Kidney tubule cell (primary cell): ENCODE measurements around the gene CCDC27.
"Not testable (repeated sequence)": the region's sequence is repeated elsewhere in the genome, so short reads cannot be mapped to it uniquely, and the experiment has no call there.

ENCODE experiments used
- DNase-seq: peaks from one replicate; pipeline ENCODE4 v3.0.0-alpha.2; 2018; ENCODE audit warnings: low spot score

The CCDC27 gene

GRCh38 chr1:3736708-3737107, 15.5 kb upstream of the CCDC27 start:
- no peak for DNase-seq

- DNase-seq, result no peak
Observed at GRCh38 chr1:3738943-3739342, 13.3 kb upstream of the CCDC27 start.

DNA sequence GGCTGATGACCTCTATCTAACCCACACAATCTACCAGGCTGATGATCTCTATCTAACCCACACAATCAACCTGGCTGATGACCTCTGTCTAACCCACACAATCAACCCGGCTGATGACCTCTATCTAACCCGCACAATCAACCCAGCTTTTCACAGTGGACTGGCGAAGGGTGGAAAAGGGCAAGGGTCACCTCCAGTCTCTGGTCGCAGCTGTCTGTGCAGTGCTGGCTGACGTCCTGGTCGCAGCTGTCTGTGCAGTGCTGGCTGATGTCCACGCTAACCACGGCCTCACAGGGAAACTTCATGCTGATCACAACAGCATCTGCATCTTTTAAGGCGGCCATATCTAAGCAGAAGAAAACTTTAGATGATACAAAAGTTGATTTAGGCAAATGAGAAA, 12.2 kb upstream of the CCDC27 start:
- no peak for DNase-seq

DNA sequence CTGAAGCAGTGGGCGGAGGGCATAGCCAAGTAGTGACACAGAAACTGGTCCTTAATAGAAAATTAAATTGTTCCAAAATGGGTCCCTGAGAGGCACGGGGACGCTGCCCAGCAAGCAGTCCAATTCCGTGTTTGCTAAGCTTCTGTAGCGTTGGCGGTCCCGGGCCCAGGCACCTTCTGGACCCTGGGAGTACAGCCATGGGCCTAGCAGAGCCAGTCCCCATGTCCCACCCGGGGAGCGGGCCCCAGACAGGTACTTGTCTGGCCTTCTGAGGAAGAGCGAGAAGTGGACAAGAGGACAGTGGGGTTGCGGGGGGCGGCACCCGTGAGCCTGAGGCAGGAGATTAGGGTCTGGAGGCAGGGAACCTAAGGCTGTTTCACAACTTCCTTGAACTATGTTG, 11.5 kb upstream of the CCDC27 start:
- DNase-seq, result no peak

DNA sequence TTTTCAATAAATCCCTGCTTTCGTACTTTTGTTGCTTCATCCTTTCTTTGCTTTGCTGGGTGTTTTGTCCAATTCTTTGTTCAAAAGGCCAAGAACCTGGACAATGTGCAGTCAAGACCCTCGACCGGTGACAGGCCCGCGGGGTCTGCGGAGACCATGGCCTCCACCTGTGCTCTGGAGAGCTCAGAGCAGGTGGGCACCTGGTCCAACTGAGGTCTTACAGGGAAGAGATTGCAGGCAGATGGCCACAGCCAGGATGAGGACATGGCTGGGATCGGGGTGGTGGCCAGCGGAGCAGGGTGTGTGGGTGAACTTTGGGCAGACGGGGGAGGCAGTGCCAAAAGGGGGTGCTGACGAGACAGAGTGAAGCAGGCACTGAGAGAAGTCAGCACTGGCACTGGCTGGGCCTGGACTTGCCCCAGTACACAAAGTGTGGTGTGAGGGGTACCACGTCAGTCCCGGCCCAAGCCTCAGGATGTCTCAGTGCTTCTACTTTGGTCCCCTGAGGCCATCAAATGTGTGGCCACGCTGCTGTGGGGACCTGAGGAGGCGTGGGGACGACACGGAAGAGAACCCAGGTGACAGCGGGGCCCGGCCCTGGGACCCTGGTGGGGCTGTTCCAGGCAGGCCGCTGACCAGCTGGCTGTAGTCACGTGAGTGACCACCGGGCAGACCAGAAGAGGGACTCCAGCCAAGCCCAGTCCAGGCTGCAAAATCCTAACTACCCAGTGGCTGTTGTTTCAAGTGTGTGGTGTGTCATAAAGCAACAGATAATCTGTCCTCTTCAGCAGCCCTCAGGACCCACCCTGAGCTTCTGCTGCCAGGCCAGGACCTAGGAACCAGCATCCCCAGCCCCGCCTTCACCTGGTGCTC, 10.4 kb upstream of the CCDC27 start:
- DNase-seq, result no peak

DNA sequence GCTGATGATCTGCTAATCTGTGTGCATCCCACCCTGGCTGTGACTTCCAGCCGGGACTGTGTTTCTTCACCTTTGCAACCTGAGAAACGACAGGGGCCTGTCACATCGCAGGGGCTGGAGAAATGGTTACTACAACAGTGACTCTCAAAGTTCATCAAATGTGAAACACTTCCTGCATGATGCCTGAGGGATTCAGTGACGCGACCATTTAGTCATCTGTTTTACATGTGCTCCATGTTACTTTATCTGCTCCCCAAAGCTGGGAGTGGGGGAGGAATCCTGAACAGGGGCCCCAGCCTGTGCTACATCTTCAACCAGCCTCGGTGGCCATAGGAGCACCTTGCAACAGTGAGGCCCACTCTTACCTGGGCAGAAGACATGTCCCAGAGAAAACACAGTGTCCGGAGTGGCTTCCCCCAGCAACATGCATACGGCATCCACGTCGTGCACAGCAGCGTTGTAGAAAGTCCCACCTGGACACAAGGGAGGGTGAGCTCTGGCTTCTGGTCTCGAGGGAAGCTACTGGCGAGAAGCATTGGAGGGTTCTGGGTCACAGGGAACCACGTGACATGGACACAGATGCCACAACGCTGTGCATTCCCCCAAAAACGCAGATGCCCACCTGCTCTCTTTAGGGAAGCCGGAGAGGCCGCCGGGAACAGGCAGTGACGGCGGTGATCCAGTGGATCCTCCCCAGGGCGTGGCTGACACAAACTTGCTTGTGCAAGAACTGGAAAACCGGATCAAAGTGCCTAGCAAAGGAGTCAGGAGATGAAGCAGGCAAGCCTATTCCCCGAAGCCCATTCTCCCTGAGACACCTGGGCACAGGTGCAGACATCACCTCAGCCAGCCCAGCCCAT, 9.6 kb upstream of the CCDC27 start:
- DNase-seq, result no peak

DNA sequence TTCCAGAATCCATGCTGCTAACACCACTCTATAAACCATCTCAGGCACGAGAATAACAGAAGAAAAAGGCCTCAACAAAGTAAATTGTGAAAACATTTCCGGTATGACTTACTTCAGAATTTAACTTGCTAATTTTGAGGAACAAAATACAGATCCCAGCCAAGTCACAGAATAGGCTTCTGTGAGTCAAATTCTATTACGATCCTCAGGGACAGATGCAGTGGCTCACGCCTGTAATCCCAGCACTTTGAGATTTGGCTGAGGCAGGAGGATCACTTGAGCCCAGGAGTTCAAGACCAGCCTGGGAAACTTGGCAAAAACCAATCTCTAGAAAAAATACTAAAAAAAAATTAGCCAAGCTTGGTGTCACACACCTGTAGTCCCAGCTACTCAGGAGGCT, 8.8 kb upstream of the CCDC27 start:
- no peak for DNase-seq

DNA sequence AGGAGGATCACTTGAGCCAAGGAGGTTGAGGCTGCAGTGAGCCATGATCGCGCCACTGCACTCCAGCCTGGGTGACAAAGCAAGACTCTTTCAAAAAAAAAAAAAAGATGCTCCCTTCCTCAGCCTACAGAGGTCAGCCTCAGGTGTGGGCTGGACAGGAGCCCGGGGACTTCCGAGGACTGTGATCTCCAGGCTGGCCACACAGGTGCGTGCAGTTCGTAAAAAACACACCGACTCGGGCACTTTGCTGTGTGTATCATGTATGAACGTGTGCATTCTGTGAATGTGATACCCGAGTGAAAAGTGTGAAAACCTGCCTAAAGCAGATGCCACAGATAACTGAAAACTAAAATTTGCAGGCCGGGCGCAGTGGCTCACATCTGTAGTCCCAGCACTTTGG, 8.4 kb upstream of the CCDC27 start:
- no peak for DNase-seq

DNA sequence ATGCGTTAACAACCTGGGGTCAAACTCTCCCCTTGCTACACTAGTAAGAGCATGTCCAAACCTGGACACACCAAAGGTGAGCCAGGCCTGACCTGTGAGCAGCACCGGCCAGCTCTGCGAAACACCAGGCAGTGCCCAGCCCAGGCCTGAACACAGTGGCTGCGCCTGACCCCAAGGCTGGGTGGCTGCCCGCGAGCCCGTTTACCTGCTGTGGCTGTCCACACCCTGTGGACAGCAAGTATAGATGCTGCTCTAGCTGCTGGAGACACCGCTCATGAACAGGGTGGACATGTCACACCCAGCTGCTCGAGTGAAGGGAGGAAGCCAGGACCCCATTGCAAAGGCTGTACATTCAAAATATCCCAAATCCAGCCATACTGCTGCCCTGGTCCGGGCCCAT, 7.6 kb upstream of the CCDC27 start:
- no peak for DNase-seq

- DNase-seq, result no peak
Observed at GRCh38 chr1:3745071-3745470, 7.2 kb upstream of the CCDC27 start.

GRCh38 chr1:3745590-3746381, 6.5 kb upstream of the CCDC27 start:
- no peak for DNase-seq

GRCh38 chr1:3746389-3746829, 5.8 kb upstream of the CCDC27 start:
- no peak for DNase-seq

DNA sequence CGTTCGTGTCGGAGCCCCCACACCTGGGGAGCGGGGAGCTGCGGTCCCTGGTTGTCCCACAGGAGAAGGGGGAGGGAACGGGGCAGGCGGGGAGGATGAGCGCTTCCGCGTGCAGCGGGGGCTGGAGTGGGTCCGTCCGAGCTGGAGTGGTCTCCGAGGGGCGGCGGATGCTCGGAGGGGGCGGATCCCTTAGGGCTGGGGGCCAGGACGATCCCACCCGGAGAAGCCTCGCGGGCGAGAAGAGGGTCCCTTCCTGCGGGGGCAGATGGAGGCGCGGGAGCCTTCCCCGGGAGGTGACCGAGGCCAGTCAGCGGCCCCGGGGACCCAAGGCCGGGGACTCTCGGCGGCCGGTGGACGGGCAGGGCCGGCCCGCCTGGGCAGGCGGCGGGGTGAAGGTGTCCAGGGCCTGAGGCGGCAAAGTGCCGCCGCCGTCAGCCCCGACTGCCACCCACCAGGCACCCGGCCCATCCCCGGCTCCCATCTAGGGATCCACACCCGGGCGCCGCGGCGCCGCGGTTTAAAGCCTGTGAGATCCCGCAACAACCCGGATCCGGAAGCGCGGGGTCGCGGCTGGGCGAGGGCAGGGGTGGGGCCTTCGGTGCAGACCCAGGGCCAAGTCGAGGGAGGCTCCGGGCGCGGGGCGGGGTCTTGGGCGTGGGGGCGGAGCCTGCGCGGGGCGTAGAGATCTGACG, 5.3 kb upstream of the CCDC27 start:
- DNase-seq, result peak; percentile 82

GRCh38 chr1:3747522-3747848, 4.8 kb upstream of the CCDC27 start:
- DNase-seq, result no peak

DNA sequence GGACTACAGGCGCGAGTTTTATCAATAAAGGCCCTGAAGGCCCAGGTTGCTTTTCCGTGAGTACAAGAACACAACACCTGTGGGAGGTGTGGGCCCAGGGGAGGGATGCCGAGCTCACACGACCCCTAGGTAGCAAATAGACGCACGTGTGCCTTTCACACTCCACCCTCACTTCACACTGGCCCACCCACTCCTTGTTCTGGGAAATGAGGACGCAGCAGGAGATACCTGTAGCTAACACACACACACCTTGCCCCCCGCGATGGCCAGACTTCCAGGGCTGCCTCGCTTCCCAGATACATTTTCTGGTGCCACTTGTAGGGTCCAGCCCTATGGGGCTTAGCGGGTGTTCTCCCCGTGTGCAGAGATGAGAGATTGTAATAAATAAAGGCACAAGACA, 4.3 kb upstream of the CCDC27 start:
- DNase-seq, result no peak

DNA sequence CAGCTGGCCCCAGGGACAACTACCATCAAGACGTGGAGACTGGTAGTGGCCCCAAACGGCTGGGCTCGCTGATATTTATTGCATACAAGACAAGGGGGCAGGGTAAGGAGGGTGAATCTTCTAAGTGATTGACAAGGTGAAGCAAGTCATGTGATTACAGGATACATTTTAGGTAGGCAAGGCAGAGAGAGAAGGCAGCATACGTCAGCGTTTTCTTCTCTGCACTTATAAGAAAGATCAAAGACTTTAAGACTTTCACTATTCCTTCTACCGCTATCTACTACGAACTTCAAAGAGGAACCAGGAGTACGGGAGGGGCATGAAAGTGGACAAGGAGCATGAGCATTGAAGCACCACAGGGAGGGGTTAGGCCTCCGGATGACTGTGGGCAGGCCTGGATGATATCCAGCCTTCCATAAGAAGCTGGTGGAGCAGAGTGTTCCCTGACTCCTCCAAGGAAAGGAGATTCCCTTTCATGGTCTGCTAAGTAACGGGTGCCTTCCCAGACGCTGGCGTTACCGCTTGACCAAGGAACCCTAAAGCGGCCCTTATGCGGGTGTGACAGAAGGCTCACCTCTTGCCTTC, 3.8 kb upstream of the CCDC27 start:
- not testable (repeated sequence) for DNase-seq

GRCh38 chr1:3749512-3749911, 2.7 kb upstream of the CCDC27 start:
- no peak for DNase-seq

DNA sequence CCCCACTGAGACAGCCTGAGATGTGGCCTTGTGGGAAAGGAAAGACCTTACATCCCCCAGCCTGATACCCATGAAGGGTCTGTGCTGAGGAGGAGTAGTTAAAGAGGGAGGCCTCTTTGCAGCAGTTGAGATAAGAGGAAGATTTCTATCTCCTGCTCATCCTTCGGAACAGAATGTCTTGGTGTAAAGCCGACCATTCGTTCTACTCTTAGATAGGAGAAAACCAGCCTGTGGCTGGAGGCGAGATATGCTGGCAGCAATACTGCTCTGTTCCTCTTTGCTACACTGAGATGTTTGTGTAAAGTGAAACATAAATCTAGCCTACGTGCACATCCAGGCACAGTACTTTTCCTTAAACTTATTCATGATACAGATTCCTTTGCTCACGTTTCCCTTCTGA, 1.5 kb upstream of the CCDC27 start:
- DNase-seq, result no peak

GRCh38 chr1:3753656-3754454, 1.6 kb downstream of the CCDC27 start:
- no peak for DNase-seq

DNA sequence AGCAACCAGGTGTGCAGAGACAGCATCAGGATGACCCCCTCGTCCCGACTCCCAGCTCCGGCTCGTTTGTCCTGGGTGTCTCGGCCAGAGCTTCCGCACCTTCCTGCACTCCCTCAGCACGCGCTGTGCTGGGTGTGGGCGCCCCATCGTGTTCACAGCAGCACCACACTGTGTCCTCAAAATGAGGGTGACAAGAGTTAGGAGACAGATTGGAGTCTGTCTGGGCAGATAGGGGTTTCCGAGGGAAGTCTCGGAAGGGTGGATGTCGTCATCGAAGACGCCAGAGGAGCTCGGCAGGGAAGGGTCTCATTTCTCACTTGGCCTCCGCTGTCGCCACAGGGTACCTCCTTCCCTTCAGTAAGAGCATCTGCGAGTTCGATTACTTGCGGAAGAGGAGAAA, 4.1 kb downstream of the CCDC27 start:
- no peak for DNase-seq

GRCh38 chr1:3759164-3759563, 6.9 kb downstream of the CCDC27 start:
- DNase-seq, result no peak
